NCI-H2029 treated with DMSO at 0.1 percent for 48 hours (cell line): Measurements from ENCODE around the gene NR2E3.

Source experiments
- DNase-seq: peaks from one replicate; lab custom pipeline; 2025; lab: John Stamatoyannopoulos, UW

Gene NR2E3

GRCh38 chr15:71791975-71792374 is 18.4 kb upstream of the NR2E3 start:
- no peak for DNase-seq

DNA sequence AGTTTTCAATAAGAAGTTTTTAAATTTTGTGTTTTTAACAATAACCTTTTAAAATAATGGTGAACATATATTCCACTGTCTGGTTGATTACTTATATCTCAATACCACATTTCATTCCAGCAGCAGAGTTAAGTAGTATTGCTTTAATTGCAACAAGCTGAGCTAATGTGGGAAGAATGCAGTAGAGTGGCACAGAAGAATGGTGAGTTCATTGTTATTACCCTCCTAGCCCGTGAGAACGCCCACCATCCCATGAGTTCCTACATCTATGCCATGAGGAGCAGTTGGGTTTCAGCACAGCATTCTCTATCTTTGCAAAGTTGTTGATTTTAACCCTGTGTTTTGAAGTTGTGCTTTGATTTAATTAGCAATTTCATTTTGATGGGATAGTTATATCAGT is 17.8 kb upstream of the NR2E3 start:
- no peak for DNase-seq

GRCh38 chr15:71798641-71799040 is 11.7 kb upstream of the NR2E3 start:
- no peak for DNase-seq

DNA sequence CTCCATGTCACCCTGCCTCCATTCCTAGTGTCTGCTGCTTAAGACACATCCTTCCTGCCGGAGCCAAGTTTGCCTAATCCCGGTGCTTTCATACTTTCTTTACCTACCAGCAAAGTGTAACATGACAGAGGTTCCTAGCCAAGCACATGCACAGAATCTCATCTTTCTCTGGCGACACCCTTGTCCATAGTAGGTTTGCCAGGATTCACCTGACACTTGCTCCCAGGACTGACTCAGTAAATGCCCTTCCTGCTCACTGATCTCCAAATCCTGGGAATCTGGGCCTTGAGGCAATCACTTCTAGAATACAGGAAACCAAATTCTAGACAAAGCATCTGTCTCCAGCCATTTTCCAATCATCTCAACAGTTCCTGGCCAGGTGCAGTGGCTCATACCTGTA is 10.2 kb upstream of the NR2E3 start:
- no peak for DNase-seq

- no peak for DNase-seq
Measured at GRCh38 chr15:71800835-71801745, 9.3 kb upstream of the NR2E3 start.

DNA sequence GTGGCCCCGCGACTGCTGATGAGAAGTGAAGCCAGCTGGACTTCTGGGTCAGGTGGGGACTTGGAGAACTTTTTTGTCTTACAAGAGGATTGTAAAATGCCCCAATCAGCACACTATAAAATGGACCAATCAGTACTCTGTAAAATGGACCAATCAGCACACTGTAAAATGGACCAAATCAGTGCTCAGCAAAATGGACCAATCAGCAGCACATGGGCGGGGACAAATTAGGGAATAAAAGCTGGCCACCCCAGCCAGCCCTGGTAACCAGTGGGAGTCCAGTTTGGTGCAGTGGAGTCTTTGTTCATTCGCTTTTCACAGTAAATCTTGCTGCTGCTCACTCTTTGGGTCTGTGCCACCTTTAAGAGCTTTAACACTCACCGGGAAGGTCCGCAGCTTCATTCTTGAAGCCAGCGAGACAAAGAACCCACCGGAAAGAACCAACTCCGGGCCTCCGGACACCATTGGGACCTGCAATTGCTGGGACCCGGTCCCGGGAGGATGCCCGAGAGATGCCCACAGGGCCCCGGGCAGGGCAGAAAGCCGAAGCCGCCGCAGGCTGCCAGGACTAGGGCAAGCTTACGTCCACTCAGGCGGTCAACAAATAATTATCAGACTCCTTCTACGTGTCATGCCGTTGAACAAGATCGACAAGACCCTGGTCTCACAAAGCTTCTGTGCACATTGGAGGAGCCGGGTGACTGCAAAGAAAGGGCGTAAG is 8.3 kb upstream of the NR2E3 start:
- DNase-seq, result no peak

DNA sequence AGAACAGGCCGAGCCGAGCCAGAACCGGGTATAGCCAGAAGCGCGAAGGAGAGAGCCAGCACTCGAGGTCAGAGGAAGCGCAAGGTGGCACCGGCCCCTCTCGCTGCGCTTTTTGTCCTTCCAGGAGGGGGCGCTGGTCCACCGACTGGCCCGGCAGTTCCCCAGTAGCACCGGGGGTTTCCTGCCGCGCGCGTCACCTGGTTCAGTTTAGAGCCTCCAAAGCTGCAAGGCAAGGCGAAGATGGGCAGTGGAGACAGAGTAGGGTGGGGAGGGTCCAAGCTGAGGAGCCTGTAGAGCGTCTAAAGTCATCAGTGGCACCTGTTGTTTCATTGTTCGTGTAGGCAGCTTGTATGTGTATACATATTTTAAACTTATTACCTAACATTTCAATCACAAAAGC is 7.6 kb upstream of the NR2E3 start:
- no peak for DNase-seq

DNA sequence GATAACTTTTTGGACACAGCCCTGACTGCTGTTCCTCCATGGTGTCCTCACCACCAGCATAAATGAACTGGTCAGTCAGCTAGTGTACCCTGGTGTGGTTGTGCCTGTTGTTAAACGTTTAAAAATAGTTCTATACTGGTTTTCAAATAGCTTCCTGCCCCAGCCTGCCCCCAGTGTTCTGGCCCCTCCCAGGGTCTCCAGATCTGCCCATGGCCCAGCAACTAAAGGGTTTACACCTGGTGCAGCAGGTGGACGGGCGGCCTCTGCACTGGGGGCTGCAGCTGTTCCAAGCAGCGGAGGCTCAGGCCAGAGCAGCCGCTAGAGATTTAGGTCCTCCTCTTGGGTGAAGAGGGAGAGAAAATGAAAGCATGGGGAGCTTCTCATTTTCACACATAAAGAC is 6.1 kb upstream of the NR2E3 start:
- DNase-seq, result no peak

DNA sequence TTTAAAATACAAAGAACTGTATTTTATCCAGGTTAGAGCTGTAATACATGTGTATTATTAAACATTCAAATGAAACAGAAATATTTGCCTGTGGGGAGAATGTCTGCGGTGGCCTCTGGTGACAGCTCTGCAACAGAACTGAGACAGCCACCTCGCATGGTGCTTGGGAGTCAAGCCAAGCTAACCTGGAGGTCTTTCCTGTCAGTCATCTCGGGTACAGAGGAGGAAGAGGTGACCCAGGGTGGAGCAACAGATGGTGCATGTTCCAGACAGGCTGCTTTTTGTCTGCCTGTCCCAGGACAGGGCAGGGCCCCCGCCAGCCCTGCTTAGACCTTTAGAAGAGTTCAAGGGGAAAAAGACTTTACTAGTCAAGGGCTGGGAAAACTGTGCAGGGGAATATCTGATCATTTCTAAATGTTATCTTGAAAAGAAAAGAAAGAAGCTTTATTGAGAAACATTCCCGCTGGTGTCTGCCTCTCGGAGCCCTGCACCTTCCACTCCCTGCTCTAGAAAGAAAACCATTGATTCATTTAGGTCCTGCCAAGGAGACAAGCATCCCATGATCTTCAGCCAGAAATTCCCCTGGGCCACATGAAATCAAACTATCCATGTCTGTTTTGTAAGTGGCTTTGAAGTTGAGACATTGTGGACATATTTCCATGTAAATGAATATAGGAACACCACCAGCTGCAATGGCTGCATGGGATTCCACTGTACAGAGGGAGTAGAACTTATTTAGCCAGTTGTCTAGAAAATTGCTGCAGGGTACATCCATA is 5.5 kb upstream of the NR2E3 start:
- DNase-seq, result no peak

- DNase-seq, result no peak
Measured at GRCh38 chr15:71806452-71806931, 3.9 kb upstream of the NR2E3 start.

GRCh38 chr15:71807125-71807629 is 3.2 kb upstream of the NR2E3 start:
- no peak for DNase-seq

GRCh38 chr15:71807691-71808091 is 2.7 kb upstream of the NR2E3 start:
- no peak for DNase-seq

DNA sequence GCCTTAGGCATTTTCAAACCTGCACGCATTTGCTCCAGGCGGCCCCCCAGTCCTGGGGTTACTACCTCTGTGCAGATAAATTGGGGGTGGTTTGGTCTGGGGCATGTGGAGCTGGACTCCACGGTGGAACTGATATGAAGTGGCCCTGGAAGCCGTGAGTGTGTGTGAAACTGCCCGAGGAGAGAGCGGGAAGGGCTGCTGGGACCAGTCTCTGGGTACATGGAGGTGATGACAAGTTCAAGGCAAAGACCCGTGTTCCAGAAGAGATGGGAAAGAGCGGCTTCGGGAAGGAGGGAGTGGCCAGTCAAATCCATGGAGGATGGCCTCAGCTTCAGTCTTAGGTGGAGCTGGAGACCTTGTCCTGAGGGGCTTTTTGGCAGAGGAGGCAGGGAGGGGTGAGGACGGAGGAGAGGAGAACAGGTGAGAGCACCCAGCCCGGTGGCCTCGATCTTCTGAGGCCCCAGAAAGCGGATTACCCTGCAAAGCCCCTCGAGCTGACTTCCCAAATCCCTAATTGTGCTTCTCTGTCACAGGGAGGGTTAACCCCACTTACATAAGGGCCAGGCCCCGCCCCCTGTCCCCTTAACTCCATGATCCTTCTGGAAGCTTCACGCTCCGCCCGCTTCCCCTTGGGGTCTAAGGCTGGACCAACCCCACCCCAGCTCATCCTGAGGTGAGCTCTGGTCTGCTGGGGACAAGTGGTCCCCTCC is 1.9 kb upstream of the NR2E3 start:
- no peak for DNase-seq

- DNase-seq, result no peak
Measured at GRCh38 chr15:71809346-71809745, 1.0 kb upstream of the NR2E3 start.

DNA sequence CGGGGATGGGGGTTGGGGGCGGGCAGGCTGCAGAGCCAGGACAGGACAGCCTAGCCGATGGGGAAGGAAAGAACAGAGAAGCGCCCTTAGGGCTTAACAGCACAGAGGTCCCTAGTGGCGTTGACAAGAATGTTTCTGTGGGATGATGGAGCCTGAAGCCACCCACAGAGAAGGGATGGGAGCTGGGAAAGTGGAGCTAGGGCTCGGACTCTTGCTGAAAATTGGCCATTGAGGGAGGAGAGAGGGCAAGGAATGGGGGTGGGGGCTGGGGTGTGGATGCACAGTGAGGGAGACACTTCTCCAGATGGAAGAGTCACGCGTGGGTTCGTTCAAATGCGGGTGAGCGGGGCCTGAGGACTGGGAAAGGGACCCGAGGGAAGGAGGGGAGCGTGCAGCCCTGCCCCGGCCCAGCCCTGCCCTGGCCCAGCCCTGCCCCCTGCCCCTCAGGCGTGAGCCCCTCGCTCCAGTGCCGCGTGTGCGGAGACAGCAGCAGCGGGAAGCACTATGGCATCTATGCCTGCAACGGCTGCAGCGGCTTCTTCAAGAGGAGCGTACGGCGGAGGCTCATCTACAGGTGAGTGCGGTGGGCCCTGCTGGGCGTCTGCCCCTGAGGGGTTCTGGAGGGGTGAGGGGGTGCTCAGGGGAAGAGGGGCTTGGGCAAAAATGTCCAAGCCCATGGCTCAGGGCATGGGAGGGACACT is 832 bp downstream of the NR2E3 start:
- no peak for DNase-seq

GRCh38 chr15:71811752-71812735 is 1.7 kb downstream of the NR2E3 start:
- DNase-seq, result no peak

- DNase-seq, result no peak
Measured at GRCh38 chr15:71812966-71813722, 2.8 kb downstream of the NR2E3 start.

DNA sequence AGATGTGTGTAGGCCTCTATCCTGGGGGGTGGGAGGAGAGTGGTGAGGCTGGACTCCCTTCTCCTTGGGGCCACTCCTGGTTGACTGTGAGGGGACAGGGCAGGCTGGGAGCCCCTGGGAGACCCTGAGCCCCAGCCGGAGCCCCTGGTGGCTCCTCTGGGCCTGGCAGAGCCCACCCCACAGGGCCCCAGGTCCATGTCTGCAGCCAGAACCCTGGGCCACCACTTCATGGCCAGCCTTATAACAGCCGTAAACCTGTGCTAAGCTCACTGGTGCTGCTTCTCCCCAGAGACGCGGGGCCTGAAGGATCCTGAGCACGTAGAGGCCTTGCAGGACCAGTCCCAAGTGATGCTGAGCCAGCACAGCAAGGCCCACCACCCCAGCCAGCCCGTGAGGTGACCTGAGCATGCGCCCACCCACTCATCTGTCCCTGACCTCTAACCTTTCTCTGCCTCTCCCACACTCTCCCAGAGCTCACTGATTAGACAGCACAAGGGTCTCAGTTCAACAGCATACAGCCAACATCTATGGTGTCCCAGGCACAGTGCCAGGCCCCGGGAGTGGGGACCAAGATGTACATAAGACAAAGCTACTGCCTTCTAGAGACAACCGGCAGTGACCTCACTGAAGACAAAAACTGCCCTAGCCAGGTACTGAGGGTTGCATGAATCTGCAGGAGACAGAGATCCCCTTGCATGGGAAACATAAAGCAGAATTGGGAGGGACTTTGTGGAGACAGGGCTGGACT is 3.5 kb downstream of the NR2E3 start:
- no peak for DNase-seq
